SK-N-SH treated with all-trans-retinoic acid at 6 μM for 48 hours (cell line): Measurements from ENCODE around the gene HIRA.

ENCODE experiments used
- ATAC-seq: fragments of 200-7000 bp; cut with Tn5 transposase; 3 replicates; pipeline ENCODE4 v1.9.1; 2020; ENCODE audit warnings: mild to moderate bottlenecking, moderate library complexity
- ARNTL ChIP-seq: fragments of 450-650 bp; formaldehyde crosslinking; IDR thresholded peaks from 2 replicates; pipeline ENCODE4 v1.5.0; 2020; ENCODE audit warnings: low read depth, mild to moderate bottlenecking, moderate library complexity, borderline replicate concordance
- BACH2 ChIP-seq: fragments of 250-450 bp; sonication (Bioruptor Pico); IDR thresholded peaks from 2 replicates; pipeline ENCODE4 v1.9.0; 2021; ENCODE audit warnings: mild to moderate bottlenecking, borderline replicate concordance
- CSDC2 ChIP-seq: fragments of 250-450 bp; sonication (Bioruptor Pico); IDR thresholded peaks from 2 replicates; pipeline ENCODE4 v1.5.0; 2020; ENCODE audit warnings: mild to moderate bottlenecking, moderate library complexity
- ESRRG ChIP-seq: fragments of 250-450 bp; sonication (Bioruptor Pico); IDR thresholded peaks from 2 replicates; pipeline ENCODE4 v1.6.1; 2021; ENCODE audit warnings: mild to moderate bottlenecking
- GLIS3 ChIP-seq: fragments of 250-450 bp; sonication (Bioruptor Pico); IDR thresholded peaks from 2 replicates; pipeline ENCODE4 v1.5.0; 2020; ENCODE audit warnings: mild to moderate bottlenecking, moderate library complexity
- ISL1 ChIP-seq: fragments of 250-450 bp; sonication (Bioruptor Pico); IDR thresholded peaks from 2 replicates; pipeline ENCODE4 v2.1.2; 2022; ENCODE audit warnings: mild to moderate bottlenecking, moderate library complexity
- OSR1 ChIP-seq: fragments of 250-450 bp; sonication (Bioruptor Pico); IDR thresholded peaks from 2 replicates; pipeline ENCODE4 v1.8.0; 2022; ENCODE audit warnings: moderate library complexity, mild to moderate bottlenecking, inconsistent platforms
- RARB ChIP-seq: fragments of 250-450 bp; sonication (Bioruptor Pico); IDR thresholded peaks from 2 replicates; pipeline ENCODE4 v1.8.0; 2021; ENCODE audit warnings: mild to moderate bottlenecking, moderate library complexity
- SNAI2 ChIP-seq: fragments of 250-450 bp; sonication (Bioruptor Pico); IDR thresholded peaks from 2 replicates; pipeline ENCODE4 v1.5.0; 2020; ENCODE audit warnings: mild to moderate bottlenecking, moderate library complexity
- TCF4 ChIP-seq: fragments of 250-450 bp; sonication (Bioruptor Pico); IDR thresholded peaks from 2 replicates; pipeline ENCODE4 v1.8.0; 2021; ENCODE audit warnings: mild to moderate bottlenecking, moderate library complexity, borderline replicate concordance
- TOX ChIP-seq: fragments of 250-450 bp; sonication (Bioruptor Pico); IDR thresholded peaks from 2 replicates; pipeline ENCODE4 v1.8.0; 2021; ENCODE audit warnings: mild to moderate bottlenecking, moderate library complexity, borderline replicate concordance
- ZC3H10 ChIP-seq: fragments of 250-450 bp; sonication (Bioruptor Pico); IDR thresholded peaks from 2 replicates; pipeline ENCODE4 v1.5.1; 2021; ENCODE audit warnings: mild to moderate bottlenecking, moderate library complexity
- ZFP3 ChIP-seq: fragments of 250-450 bp; sonication (Bioruptor Pico); IDR thresholded peaks from 2 replicates; pipeline ENCODE4 v1.5.0; 2020; ENCODE audit warnings: mild to moderate bottlenecking, moderate library complexity
- ZFP30 ChIP-seq: fragments of 450-650 bp; formaldehyde crosslinking; IDR thresholded peaks from 2 replicates; pipeline ENCODE4 v1.5.0; 2022; ENCODE audit warnings: mild to moderate bottlenecking, moderate library complexity
- ZNF565 ChIP-seq: fragments of 450-650 bp; formaldehyde crosslinking; conservative IDR thresholded peaks from 2 replicates; pipeline ENCODE4 v1.5.0; 2020; ENCODE audit warnings: low read depth, mild to moderate bottlenecking, moderate library complexity
- ZNF70 ChIP-seq: fragments of 450-650 bp; formaldehyde crosslinking; IDR thresholded peaks from 2 replicates; pipeline ENCODE4 v1.5.0; 2020; ENCODE audit warnings: mild to moderate bottlenecking, moderate library complexity
- ZNF8 ChIP-seq: fragments of 450-650 bp; formaldehyde crosslinking; IDR thresholded peaks from 2 replicates; pipeline ENCODE4 v1.5.0; 2020; ENCODE audit warnings: mild to moderate bottlenecking, moderate library complexity
- TF ChIP-seq, protein P1 (sequence below): fragments of 250-450 bp; sonication (Bioruptor Pico); IDR thresholded peaks from 2 replicates; pipeline ENCODE4 v1.5.1; 2021; ENCODE audit warnings: mild to moderate bottlenecking, moderate library complexity
- TF ChIP-seq, protein P2 (sequence below): fragments of 250-450 bp; sonication (Bioruptor Pico); IDR thresholded peaks from 2 replicates; pipeline ENCODE4 v1.5.0; 2020; ENCODE audit warnings: mild to moderate bottlenecking, moderate library complexity
- TF ChIP-seq, protein P3 (sequence below): fragments of 250-450 bp; sonication (Bioruptor Pico); IDR thresholded peaks from 2 replicates; pipeline ENCODE4 v1.8.0; 2020; ENCODE audit warnings: mild to moderate bottlenecking, moderate library complexity, borderline replicate concordance
- TF ChIP-seq, protein P4 (sequence below): fragments of 250-450 bp; sonication (Bioruptor Pico); IDR thresholded peaks from 2 replicates; pipeline ENCODE4 v1.5.1; 2020; ENCODE audit warnings: low read depth, mild to moderate bottlenecking, moderate library complexity

The HIRA gene

DNA sequence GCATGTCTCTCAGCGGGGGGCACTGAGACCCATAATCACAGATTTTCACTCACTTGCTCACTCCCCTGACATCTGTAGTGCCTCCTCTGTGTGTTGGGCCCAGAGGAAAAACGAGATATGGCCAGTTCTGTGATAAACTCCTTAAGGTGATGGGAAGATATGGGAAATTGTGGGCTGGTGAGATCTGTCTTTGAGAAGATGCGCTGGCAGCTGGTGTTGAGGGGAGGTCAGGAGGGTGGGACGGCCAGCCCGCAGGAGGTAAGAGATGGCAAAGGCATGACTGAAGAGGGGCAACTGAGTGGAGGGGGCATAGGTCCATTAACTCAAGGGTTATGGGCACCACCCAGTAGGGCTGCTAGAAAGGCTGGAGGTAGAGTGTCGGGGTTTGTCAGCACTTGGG, 79.9 kb downstream of the HIRA start:
- TF ChIP-seq ZNF565, result no peak
- TF ChIP-seq, protein P1, sequence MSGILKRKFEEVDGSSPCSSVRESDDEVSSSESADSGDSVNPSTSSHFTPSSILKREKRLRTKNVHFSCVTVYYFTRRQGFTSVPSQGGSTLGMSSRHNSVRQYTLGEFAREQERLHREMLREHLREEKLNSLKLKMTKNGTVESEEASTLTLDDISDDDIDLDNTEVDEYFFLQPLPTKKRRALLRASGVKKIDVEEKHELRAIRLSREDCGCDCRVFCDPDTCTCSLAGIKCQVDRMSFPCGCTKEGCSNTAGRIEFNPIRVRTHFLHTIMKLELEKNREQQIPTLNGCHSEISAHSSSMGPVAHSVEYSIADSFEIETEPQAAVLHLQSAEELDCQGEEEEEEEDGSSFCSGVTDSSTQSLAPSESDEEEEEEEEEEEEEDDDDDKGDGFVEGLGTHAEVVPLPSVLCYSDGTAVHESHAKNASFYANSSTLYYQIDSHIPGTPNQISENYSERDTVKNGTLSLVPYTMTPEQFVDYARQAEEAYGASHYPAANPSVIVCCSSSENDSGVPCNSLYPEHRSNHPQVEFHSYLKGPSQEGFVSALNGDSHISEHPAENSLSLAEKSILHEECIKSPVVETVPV (CRISPR knock-in tag), result no peak
- TF ChIP-seq, all 23 proteins: peak for 0
- ATAC-seq, result no peak

DNA sequence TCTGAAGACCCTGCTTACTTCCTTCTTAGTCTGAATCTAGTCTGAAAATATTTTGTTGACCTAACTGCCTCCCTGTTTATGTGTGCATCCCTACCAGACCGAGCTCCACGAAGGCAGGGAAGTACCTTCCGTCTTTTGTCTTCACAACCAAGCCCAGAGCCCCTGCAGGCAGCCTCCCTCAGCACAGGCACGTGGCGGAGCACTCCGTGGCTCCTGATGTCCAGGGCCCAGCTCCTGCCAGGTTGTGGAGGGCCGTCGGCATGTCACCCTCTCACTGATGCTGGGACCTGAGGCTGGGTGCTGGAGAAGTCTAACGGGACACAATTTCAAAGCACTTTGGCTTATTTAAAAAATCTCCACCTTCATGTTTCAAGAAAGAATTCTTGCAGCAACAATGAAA, 80.6 kb downstream of the HIRA start:
- ATAC-seq, result no peak
- TF ChIP-seq, protein P1 (CRISPR knock-in tag), result no peak
- no peak for TF ChIP-seq ZNF70 (CRISPR knock-in tag)
- no peak for TF ChIP-seq OSR1 (CRISPR knock-in tag)
- TF ChIP-seq BACH2 (CRISPR knock-in tag), result no peak
- TF ChIP-seq, all 23 proteins: peak for 0

DNA sequence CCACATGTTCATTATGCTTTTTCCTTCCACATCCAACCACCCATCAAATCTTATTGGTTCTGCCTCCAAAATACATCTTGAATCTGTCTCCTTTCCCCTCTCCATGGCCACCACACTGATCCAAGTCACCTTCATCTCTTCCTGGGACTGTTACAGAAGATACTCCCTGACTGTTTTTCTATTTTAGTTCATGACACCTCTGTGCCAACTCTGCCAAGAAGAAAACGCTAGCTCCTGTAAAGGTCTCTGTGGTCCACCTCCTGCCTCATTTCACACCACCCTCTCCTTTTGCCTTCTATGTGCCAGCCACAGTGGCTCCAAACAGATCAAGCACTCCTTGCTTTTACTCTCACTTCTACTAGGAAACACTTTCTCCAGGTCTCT, 81.1 kb downstream of the HIRA start:
- ATAC-seq, result no peak
- TF ChIP-seq SNAI2 (CRISPR knock-in tag) (no peak), ZNF565 (no peak), ZFP3 (no peak), OSR1 (CRISPR knock-in tag) (no peak), CSDC2 (CRISPR knock-in tag) (no peak), ARNTL (CRISPR knock-in tag) (no peak), TOX (no peak), ESRRG (CRISPR knock-in tag) (no peak)
- TF ChIP-seq, protein P2, sequence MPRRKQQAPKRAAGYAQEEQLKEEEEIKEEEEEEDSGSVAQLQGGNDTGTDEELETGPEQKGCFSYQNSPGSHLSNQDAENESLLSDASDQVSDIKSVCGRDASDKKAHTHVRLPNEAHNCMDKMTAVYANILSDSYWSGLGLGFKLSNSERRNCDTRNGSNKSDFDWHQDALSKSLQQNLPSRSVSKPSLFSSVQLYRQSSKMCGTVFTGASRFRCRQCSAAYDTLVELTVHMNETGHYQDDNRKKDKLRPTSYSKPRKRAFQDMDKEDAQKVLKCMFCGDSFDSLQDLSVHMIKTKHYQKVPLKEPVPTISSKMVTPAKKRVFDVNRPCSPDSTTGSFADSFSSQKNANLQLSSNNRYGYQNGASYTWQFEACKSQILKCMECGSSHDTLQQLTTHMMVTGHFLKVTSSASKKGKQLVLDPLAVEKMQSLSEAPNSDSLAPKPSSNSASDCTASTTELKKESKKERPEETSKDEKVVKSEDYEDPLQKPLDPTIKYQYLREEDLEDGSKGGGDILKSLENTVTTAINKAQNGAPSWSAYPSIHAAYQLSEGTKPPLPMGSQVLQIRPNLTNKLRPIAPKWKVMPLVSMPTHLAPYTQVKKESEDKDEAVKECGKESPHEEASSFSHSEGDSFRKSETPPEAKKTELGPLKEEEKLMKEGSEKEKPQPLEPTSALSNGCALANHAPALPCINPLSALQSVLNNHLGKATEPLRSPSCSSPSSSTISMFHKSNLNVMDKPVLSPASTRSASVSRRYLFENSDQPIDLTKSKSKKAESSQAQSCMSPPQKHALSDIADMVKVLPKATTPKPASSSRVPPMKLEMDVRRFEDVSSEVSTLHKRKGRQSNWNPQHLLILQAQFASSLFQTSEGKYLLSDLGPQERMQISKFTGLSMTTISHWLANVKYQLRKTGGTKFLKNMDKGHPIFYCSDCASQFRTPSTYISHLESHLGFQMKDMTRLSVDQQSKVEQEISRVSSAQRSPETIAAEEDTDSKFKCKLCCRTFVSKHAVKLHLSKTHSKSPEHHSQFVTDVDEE (CRISPR knock-in tag), result no peak

DNA sequence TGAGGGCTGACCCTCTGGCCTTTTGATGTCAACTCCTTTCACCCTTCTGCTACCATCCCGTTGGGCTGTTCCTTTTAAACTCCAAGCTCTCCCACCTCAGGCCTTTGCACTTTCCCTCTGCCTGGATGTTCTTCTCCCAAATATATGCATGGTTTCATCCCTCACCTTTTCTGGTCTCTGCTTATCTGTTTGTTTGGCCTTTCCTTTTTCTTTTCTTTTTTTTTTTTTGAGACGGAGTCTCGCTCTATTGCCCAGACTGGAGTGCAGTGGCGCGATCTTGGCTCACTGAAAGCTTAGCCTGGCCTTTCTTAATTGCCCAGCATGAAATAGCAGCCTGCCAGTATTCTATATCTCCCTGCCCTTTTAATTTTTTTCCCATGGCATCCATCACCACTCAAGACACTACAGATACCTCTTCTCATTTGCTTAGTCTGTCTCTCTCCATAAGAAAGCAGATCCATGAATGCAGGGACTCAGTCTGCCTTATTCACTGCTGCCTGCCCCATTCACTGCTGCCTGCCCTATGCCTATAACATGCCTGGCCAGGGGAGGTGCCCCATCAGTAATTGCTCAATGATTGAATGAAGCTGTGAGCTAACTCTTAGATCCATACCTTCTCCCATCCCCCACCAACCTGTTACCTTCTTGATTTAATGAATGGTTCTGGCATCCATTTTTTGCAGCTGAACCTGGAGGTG, 81.6 kb downstream of the HIRA start:
- ATAC-seq, result no peak
- no peak for TF ChIP-seq ISL1 (CRISPR knock-in tag)
- no peak for TF ChIP-seq CSDC2 (CRISPR knock-in tag)
- no peak for TF ChIP-seq TCF4 (CRISPR knock-in tag)
- TF ChIP-seq, protein P3, sequence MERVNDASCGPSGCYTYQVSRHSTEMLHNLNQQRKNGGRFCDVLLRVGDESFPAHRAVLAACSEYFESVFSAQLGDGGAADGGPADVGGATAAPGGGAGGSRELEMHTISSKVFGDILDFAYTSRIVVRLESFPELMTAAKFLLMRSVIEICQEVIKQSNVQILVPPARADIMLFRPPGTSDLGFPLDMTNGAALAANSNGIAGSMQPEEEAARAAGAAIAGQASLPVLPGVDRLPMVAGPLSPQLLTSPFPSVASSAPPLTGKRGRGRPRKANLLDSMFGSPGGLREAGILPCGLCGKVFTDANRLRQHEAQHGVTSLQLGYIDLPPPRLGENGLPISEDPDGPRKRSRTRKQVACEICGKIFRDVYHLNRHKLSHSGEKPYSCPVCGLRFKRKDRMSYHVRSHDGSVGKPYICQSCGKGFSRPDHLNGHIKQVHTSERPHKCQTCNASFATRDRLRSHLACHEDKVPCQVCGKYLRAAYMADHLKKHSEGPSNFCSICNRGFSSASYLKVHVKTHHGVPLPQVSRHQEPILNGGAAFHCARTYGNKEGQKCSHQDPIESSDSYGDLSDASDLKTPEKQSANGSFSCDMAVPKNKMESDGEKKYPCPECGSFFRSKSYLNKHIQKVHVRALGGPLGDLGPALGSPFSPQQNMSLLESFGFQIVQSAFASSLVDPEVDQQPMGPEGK (CRISPR knock-in tag), result no peak
- TF ChIP-seq TOX, result no peak
- TF ChIP-seq, protein P1 (CRISPR knock-in tag), result no peak
- no peak for TF ChIP-seq RARB (CRISPR knock-in tag)
- TF ChIP-seq, protein P4, sequence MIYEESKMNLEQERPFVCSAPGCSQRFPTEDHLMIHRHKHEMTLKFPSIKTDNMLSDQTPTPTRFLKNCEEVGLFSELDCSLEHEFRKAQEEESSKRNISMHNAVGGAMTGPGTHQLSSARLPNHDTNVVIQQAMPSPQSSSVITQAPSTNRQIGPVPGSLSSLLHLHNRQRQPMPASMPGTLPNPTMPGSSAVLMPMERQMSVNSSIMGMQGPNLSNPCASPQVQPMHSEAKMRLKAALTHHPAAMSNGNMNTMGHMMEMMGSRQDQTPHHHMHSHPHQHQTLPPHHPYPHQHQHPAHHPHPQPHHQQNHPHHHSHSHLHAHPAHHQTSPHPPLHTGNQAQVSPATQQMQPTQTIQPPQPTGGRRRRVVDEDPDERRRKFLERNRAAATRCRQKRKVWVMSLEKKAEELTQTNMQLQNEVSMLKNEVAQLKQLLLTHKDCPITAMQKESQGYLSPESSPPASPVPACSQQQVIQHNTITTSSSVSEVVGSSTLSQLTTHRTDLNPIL (CRISPR knock-in tag), result no peak
- no peak for TF ChIP-seq GLIS3 (CRISPR knock-in tag)
- TF ChIP-seq ZNF8 (CRISPR knock-in tag), result no peak
- no peak for TF ChIP-seq SNAI2 (CRISPR knock-in tag)
- no peak for TF ChIP-seq ZFP30 (CRISPR knock-in tag)
- no peak for TF ChIP-seq ESRRG (CRISPR knock-in tag)
- TF ChIP-seq, protein P2 (CRISPR knock-in tag), result no peak
- TF ChIP-seq ZC3H10 (CRISPR knock-in tag), result no peak
- no peak for TF ChIP-seq ZNF565
- no peak for TF ChIP-seq OSR1 (CRISPR knock-in tag)
